GOT3 (cell line): ENCODE data around the gene SLC6A16.
"Not testable (repeated sequence)": the region's sequence is repeated elsewhere in the genome, so short reads cannot be mapped to it uniquely, and the experiment has no call there.

Experiments
- DNase-seq: peaks from one replicate; lab custom pipeline; 2025; ENCODE audit warnings: mixed read lengths; lab: John Stamatoyannopoulos, UW

Gene SLC6A16

DNA sequence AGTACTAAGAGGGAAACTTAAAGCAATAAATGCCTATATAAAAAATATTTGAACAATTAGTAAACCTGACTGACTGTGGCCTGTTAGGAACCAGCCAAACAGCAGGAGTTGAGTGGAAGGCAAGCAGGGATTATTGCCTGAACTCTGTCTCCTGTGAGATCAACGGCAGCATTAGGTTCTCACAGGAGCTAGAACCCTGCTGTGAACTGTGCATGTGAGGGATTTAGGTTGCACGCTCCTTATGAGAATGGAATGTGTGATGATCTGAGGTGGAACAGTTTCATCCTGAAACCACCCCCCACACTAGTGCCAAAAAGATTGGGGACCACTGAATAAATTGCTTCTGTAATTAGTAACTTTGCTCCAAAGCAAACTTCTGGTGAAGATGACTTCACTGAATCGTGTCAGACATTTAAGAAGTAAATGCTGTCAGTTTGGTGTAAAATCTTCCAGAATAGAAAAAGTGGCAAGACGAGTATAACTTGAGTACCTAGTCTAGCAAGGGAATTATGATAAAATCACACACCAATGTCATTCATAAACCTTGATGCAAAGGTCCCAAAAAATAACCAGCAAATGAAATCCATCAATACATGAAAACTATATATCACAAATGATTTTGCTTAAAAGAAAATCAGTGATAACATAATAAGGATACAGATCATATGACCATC, 53.8 kb downstream of the SLC6A16 start:
- DNase-seq: no peak

DNA sequence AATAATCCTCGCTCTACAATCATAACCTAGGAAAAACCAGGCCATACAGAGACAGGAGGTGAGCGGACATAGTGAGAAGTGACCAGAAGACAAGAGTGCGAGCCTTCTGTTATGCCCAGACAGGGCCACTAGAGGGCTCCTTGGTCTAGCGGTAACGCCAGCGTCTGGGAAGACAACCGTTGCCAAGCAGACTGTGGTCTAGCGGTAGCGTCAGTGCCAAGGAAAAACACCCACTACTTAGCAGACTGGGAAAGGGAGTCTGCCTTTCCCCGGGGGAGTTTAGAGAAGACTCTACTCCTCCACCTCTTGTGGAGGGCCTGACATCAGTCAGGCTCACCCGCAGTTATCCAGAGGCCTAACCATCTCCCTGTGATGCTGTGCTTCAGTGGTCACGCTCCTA, 58.6 kb downstream of the SLC6A16 start:
- DNase-seq: not testable (repeated sequence)

DNA sequence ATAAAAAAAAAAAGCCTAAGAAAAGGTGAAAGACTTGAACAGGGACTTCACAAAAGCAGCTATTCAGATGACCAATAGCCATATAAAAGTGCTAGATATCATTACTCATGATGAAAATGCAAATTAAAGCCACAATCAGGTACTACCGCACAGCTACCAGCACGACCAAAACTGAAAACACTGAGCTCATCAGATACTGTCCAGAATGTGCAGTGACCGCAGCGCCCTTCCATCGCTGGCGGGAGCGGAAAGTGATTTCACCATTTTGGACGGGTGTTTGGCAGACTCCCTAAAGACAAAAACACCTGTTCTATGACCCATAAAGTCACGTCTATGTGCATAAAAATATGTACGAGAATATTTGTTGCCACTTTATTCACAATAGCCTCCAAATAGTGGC, 60.7 kb downstream of the SLC6A16 start:
- no peak for DNase-seq

DNA sequence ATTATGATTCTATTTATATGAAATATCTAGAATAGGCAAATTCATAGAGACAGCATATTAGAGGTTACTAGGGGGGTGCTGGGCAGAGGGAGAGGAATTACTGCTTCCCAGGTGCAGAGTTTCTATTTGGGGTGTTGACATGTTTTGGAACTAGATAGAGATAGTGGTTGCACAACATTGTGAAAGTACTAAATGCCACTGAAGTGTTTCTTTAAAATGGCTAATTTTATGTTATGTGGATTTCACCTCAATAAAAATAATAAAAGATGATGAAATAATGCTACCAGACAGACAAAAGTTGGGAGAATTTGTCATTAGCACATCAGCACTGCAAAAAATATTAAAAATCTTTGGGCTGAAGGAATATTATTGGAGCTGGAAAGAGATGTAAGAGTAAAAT, 63.4 kb downstream of the SLC6A16 start:
- no peak for DNase-seq

DNA sequence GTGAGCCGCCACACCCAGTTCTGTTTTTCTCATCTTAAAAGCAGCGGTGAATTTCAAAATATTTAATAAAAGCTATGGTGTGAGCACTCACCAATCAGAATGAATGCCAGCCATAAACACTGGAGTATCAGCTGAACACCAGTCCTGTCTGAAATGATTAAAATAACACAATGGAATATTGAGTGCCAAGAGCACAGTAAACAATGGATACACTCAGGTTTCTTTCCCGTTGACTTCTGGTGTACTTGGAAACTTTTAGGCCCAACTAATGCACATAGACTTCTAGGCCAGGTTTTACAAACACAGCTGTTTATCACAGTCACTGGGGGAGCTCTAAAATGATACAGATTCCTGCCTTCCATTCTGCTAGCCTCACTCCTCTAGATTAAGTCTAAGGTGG, 68.3 kb downstream of the SLC6A16 start:
- DNase-seq: no peak

DNA sequence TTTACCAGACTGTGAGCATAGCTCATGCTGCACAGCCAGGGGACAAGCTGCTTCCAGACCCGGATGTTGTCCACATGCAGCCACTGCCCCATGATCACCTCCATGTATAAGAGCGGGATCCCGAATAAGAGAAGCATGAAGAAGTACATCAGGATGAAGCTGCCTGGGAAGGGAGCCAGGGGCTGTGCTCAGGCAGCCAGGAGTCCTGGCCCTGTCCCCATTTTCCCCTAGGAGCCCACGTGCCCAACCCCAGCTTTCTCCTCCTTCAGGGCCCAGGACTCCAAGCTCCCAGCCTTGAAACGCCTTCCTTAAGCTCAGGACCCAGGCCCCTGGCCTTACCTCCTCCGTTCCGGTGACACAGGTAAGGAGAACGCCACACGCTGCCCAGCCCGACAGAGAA, 69.3 kb downstream of the SLC6A16 start:
- no peak for DNase-seq

DNA sequence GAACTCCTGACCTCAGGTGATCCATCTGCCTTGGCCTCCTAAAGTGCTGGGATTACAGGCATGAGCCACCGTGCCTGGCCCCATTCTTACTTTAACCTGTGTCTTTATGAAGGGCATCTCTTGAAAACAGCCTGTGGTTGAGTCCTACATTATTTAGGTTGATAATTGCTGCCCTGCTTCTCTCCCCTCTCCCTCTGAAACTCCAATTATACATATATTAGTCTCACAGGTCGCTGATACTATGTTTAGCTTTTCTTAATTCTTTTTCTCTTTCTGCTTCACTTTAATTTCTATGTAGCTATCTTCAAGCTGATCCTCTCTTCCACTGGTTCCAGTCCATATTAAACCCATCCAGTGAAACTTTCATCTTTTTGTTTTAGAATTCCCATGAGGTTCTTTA, 75.1 kb downstream of the SLC6A16 start:
- no peak for DNase-seq

DNA sequence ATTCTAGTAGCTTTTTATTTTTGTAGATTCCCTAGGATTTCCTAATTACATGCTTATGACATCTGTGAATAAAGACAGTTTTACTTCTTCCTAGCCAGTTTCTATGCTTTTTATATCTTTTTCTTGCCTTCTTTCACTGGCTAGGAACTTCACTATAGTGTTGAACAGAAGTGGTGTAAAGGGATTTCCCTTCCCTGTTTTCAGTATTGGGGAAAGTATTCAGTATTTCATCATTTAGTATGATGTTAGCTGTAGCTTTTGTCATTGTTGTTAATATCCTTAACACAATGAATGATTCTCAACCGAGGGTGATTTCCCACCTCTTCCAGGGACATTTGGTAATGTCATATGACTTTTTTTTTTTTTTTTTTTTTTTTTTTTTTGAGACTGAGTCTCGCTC, 77.3 kb downstream of the SLC6A16 start:
- DNase-seq: no peak

DNA sequence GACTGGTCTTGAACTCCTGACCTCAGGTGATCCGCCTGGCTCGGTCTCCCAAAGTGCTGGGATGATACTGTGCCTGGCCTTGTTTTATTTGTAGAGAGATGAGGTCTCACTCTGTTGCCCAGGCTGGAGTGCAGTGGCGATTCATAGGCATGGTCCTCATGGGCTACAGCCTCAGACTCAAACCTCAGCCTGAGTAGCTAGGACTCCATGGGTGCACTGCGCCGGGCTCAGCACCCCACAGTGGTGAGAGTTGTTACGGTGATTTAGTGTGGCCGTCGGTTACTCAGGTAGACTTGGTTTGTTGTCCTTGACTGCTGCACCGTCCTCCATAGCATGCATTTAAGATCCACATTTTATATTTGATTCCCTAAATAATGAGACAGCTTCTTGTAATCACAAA, 80.7 kb downstream of the SLC6A16 start:
- no peak for DNase-seq

DNA sequence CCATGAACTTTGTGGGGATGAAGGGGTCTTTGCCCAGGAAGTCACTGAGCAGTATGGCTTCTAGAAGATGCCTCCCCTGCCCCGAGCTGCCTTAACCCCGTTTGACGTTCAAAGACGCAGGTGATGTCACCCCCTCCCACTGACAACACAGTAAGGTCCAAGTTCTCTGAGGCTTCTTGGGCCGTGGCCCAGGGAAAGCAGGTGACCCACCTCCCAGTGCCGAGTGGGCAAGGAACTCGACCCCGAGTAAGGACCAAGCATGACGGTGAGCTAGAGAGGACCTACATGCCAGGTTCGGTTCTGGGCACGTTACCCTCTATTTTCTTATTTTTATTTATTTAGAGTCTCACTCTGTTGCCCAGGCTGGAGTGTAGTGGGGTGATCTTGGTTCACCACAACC, 81.3 kb downstream of the SLC6A16 start:
- DNase-seq: no peak

DNA sequence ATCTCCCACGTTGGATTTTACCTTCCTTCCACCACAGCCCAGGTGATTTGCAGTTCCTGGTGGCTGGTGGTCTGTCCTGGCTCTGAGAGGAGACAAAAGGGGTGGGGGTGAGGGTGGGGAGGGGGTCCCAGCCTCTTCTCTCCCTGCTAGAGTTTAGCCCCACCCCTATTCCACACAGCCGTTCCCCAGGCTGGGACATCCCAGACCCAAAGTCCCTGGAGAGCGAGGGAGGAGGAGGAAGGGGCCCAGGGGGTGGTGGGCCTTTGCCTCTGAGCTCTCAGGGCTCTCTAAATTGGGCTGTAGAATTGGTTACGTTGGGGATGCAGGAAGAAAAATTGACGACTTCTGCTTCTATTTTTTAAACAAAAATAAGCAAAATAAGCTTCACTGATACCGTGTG, 81.9 kb downstream of the SLC6A16 start:
- no peak for DNase-seq

DNA sequence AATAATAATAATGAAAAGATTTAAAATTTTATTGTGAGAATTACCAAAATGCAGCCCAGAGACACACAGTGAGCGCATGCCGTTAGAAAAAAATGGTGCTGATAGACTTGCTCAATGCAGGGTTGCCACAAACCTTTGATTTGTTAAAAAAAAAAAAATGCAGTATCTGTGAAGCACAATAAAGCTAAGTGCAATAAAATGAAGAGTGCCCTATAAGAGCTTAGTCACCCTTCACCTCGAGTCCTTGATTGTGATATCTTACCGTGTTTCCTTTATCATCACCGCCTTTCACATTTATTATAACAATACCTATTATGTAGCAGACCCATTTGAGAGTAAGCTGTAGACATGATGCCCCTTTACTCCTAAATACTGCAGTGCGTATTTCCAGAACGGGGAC, 83.2 kb downstream of the SLC6A16 start:
- DNase-seq: no peak
